K562 (cell line): ENCODE measurements around the gene STIM1. TPM values are rescaled to one million over a fixed set of nuclear protein-coding genes. Genes with fewer than 3 reads are reported as not detected.

Source experiments
- ATAC-seq: fragments of 200-7000 bp; cut with Tn5 transposase; 3 replicates; pipeline ENCODE4 v1.9.1; 2020; ENCODE audit warnings: moderate library complexity
- BruUV-seq: library from RNA; stranded (reverse); fragments of 400-500 nt; replicated peaks from 2 replicates; lab custom pipeline; 2021; lab: Mats Ljungman, UMichigan
- CTCF ChIA-PET: fragments of 300-600 bp; formaldehyde crosslinking; extraction: SDS; loops from one replicate; lab custom pipeline; 2021; ENCODE audit warnings: low intra/inter-chr PET ratio; lab: Yijun Ruan, JAX
- POLR2A ChIA-PET: fragments of 300-600, 350-650 bp; sonication (Branson Sonifier 250); formaldehyde crosslinking; extraction: SDS; loops from one replicate; lab custom pipeline; 2021; ENCODE audit warnings: antibody characterized with exemption, inconsistent platforms; lab: Yijun Ruan, JAX
- DNase-seq, 4 experiments: peaks; one replicate each; pipeline versions ENCODE4 v3.0.0 to v3.0.0-alpha.2; 2011 to 2018; ENCODE audit warnings: low spot score in 3 of 4, mixed read lengths in 3 of 4; ENCODE audit errors: extremely low read depth in 1 of 4
- FAIRE-seq: peaks from 2 replicates; lab custom pipeline; 2011; peaks lifted over from hg19 to GRCh38; lab: Jason Lieb, UNC
- H2AFZ ChIP-seq: 2 replicates; pipeline ENCODE4 v1.6.0; 2011; ENCODE audit warnings: low read depth, low read length, control low read depth, inconsistent platforms
- H3K27ac ChIP-seq: fragments of 200-600 bp; 3 replicates; pipeline ENCODE4 v1.8.0; 2011; ENCODE audit warnings: low read depth, mild to moderate bottlenecking, control low read depth, inconsistent platforms, low read length, moderate library complexity, mixed read lengths; ENCODE audit errors: extremely low read depth
- H3K27me3 ChIP-seq, 2 experiments: fragments of 300-600 bp in 1 of 2; 2 replicates in 1 of 2; 3 replicates in 1 of 2; pipeline versions ENCODE4 v1.6.0 to v1.8.0; 2011; ENCODE audit warnings: inconsistent platforms in 2 of 2, low read length in 2 of 2, mild to moderate bottlenecking in 1 of 2, mixed read lengths in 1 of 2, moderate library complexity in 1 of 2; ENCODE audit not compliant: control insufficient read depth in 2 of 2, insufficient read depth in 2 of 2
- H3K36me3 ChIP-seq: fragments of 300-600 bp; 3 replicates; pipeline ENCODE4 v1.8.0; 2011; ENCODE audit warnings: mild to moderate bottlenecking, low read length, inconsistent platforms; ENCODE audit not compliant: control insufficient read depth, insufficient read depth
- H3K4me1 ChIP-seq, 2 experiments: fragments of 200-600 bp in 1 of 2; replicated peaks in 1 of 2; 2 replicates in 1 of 2; 3 replicates in 1 of 2; pipeline versions ENCODE4 v1.5.1 to v1.8.0; 2011; ENCODE audit warnings: inconsistent platforms in 2 of 2, low read length in 2 of 2, mild to moderate bottlenecking in 1 of 2, mixed read lengths in 1 of 2, moderate library complexity in 1 of 2; ENCODE audit not compliant: control insufficient read depth in 2 of 2, insufficient read depth in 2 of 2
- H3K4me2 ChIP-seq: 2 replicates; pipeline ENCODE4 v1.6.1; 2011; ENCODE audit warnings: low read length, control low read depth, inconsistent platforms, mixed read lengths; ENCODE audit not compliant: insufficient read depth
- H3K4me3 ChIP-seq: fragments of 200-600 bp; sonication (generic), shearing (Covaris generic); 2 replicates; pipeline ENCODE4 v1.5.1; 2016; ENCODE audit warnings: control low read depth, inconsistent platforms
- H3K79me2 ChIP-seq: fragments of 200-600 bp; 3 replicates; pipeline ENCODE4 v1.8.0; 2011; ENCODE audit warnings: low read length, inconsistent platforms; ENCODE audit not compliant: control insufficient read depth, insufficient read depth
- H3K9ac ChIP-seq, 2 experiments: 2 replicates each; pipeline versions ENCODE4 v1.6.0 to v1.6.1; 2011; ENCODE audit warnings: low read depth in 2 of 2, low read length in 2 of 2, control low read depth in 1 of 2, inconsistent platforms in 1 of 2, mild to moderate bottlenecking in 1 of 2, mixed read lengths in 1 of 2; ENCODE audit not compliant: insufficient read depth in 1 of 2
- H3K9me1 ChIP-seq: one replicate; pipeline ENCODE4 v1.6.0; 2011; ENCODE audit warnings: inconsistent platforms, mild to moderate bottlenecking, low read length, moderate library complexity; ENCODE audit not compliant: control insufficient read depth, insufficient read depth
- H3K9me3 ChIP-seq: replicated peaks from 2 replicates; pipeline ENCODE4 v1.5.1; 2011; ENCODE audit warnings: low read depth, low read length, inconsistent platforms; ENCODE audit not compliant: control insufficient read depth, insufficient read depth
- H4K20me1 ChIP-seq: replicated peaks from 2 replicates; pipeline ENCODE4 v1.6.1; 2011; ENCODE audit warnings: low read length, inconsistent platforms, mixed read lengths; ENCODE audit not compliant: control insufficient read depth, insufficient read depth
- CBX8 ChIP-seq: fragments of 200-600 bp; sonication (generic); IDR thresholded peaks from 2 replicates; pipeline ENCODE4 v1.6.1; 2012; ENCODE audit warnings: borderline replicate concordance, mixed run types, low read depth, mild to moderate bottlenecking, moderate library complexity, mixed read lengths, low read length, control low read depth, inconsistent platforms; ENCODE audit not compliant: poor library complexity, severe bottlenecking; ENCODE audit errors: extremely low read depth
- DDX20 ChIP-seq: fragments of 450-650 bp; IDR thresholded peaks from 2 replicates; pipeline ENCODE4 v1.6.1; 2016; ENCODE audit warnings: missing genetic modification characterization, low read depth, mild to moderate bottlenecking, missing compliant biosample characterization, moderate library complexity
- ESRRA ChIP-seq: fragments of 450-650 bp; IDR thresholded peaks from 2 replicates; pipeline ENCODE4 v1.6.1; 2014; ENCODE audit warnings: low read depth, mild to moderate bottlenecking, moderate library complexity, borderline replicate concordance
- JUN ChIP-seq, 2 experiments: sonication (generic) in 1 of 2; formaldehyde crosslinking in 1 of 2; IDR thresholded peaks; 2 replicates each; pipeline versions ENCODE4 v1.6.1 to v1.8.0; 2012 to 2022; ENCODE audit warnings: borderline replicate concordance in 2 of 2, mild to moderate bottlenecking in 2 of 2, improper control_type of control experiment in 1 of 2, low read depth in 1 of 2, low read length in 1 of 2, missing genetic modification reagents in 1 of 2
- NFE2 ChIP-seq: IDR thresholded peaks from 2 replicates; pipeline ENCODE4 v1.6.1; 2014; ENCODE audit warnings: antibody characterized with exemption, low read depth
- RB1 ChIP-seq: fragments of 450-650 bp; IDR thresholded peaks from 2 replicates; pipeline ENCODE4 v1.6.1; 2017; ENCODE audit warnings: low read depth, mild to moderate bottlenecking
- SIN3B ChIP-seq: fragments of 450-650 bp; IDR thresholded peaks from 2 replicates; pipeline ENCODE4 v1.6.1; 2017; ENCODE audit warnings: low read depth, mild to moderate bottlenecking, moderate library complexity
- SOX6 ChIP-seq: fragments of 450-650 bp; IDR thresholded peaks from 2 replicates; pipeline ENCODE4 v1.6.1; 2014; ENCODE audit warnings: mild to moderate bottlenecking
- THAP12 ChIP-seq: fragments of 250-450 bp; sonication (Bioruptor Pico); IDR thresholded peaks from 2 replicates; pipeline ENCODE4 v1.9.0; 2021; ENCODE audit warnings: mild to moderate bottlenecking, inconsistent platforms
- ZBTB12 ChIP-seq: fragments of 250-450 bp; sonication (Bioruptor Pico); IDR thresholded peaks from 2 replicates; pipeline ENCODE4 v1.4.0; 2020
- ZNF324 ChIP-seq: fragments of 250-450 bp; sonication (Bioruptor Pico); IDR thresholded peaks from 2 replicates; pipeline ENCODE4 v1.4.0; 2020; ENCODE audit warnings: mild to moderate bottlenecking
- WGBS: fragments of 100-300 bp; shearing (Covaris generic); methylation state at CpG from one replicate; pipeline ENCODE4 v1.1.6; 2016; ENCODE audit warnings: low coverage, mixed read lengths; ENCODE audit not compliant: insufficient coverage; ENCODE audit errors: missing lambda C conversion rate; 5-methylcytosine and 5-hydroxymethylcytosine counted together
- in situ Hi-C: fragments of 300-500 bp; cut with MboI; formaldehyde crosslinking; loops from 4 replicates; pipeline ENCODE4 v1.15.0; 2018; ENCODE audit warnings: inconsistent platforms, mixed read lengths
- intact Hi-C: fragments of 100-400 bp; cut with micrococcal nuclease; formaldehyde crosslinking; loops from 2 replicates; pipeline ENCODE4 v1.14.2; 2022
- polyA plus RNA-seq, 8 experiments: library from polyadenylated mRNA; depleted of rRNA in 4 of 8; stranded (reverse) in 5 of 8; unstranded in 3 of 8; fragments of >200 nt; fragmentation: Nextera tagmentation in 2 of 8; fragmentation: Illumina TruSeq in 1 of 8; extraction: Ambion mirVana in 2 of 8; extraction: Trizol in 1 of 8; gene quantifications; 2 replicates each; pipeline versions ENCODE4 v1.2.1 to v1.2.3, GENCODE V29; 2011 to 2014; ENCODE audit warnings: inconsistent platforms in 1 of 8, missing spikeins in 1 of 8
- total RNA-seq, 7 experiments: library from RNA; depleted of rRNA in 6 of 7; stranded (reverse); fragments of >200 nt in 6 of 7; fragmentation: Illumina TruSeq in 2 of 7; extraction: Trizol in 2 of 7; gene quantifications; 2 replicates each; pipeline versions ENCODE4 v1.2.1 to v1.2.3, GENCODE V29; 2011 to 2021; ENCODE audit warnings: low replicate concordance in 1 of 7
- TF ChIP-seq, protein P1 (sequence below): fragments of 250-450 bp; sonication (Bioruptor Pico); IDR thresholded peaks from 2 replicates; pipeline ENCODE4 v1.5.0; 2020; ENCODE audit warnings: mild to moderate bottlenecking, borderline replicate concordance

The STIM1 gene
- total and polyA plus RNA-seq, 9 of the 15 experiments (the other 6 are each of a cell fraction or from before 2014, with no cell fraction given) = 7.7 to 50.5 (median 22.5) TPM

- TF ChIP-seq ZBTB12 (CRISPR knock-in tag) = no peak
Measured at GRCh38 chr11:4060182-4060923, 204.9 kb downstream of the STIM1 start (continued).

GRCh38 chr11:4061700-4062099, 206.2 kb downstream of the STIM1 start:
- H3K27ac ChIP-seq = no peak overlapping the region
- no peak overlapping the region for H2AFZ ChIP-seq
- no peak for TF ChIP-seq ESRRA
- no peak for TF ChIP-seq ZNF324 (CRISPR knock-in tag)
- TF ChIP-seq, protein P1, sequence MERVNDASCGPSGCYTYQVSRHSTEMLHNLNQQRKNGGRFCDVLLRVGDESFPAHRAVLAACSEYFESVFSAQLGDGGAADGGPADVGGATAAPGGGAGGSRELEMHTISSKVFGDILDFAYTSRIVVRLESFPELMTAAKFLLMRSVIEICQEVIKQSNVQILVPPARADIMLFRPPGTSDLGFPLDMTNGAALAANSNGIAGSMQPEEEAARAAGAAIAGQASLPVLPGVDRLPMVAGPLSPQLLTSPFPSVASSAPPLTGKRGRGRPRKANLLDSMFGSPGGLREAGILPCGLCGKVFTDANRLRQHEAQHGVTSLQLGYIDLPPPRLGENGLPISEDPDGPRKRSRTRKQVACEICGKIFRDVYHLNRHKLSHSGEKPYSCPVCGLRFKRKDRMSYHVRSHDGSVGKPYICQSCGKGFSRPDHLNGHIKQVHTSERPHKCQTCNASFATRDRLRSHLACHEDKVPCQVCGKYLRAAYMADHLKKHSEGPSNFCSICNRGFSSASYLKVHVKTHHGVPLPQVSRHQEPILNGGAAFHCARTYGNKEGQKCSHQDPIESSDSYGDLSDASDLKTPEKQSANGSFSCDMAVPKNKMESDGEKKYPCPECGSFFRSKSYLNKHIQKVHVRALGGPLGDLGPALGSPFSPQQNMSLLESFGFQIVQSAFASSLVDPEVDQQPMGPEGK (CRISPR knock-in tag) = no peak
- TF ChIP-seq SIN3B = no peak
- TF ChIP-seq JUN (IDR thresholded peaks at IDR 0.05; ENCODE audit: borderline replicate concordance, low read depth, low read length) = no peak
- no peak for TF ChIP-seq JUN (CRISPR knock-in tag; IDR thresholded peaks at IDR 0.05; ENCODE audit: borderline replicate concordance)
- no peak for TF ChIP-seq RB1
- no peak for TF ChIP-seq SOX6
- TF ChIP-seq CBX8 = no peak
- TF ChIP-seq DDX20 = no peak
- TF ChIP-seq NFE2 = no peak
- no peak for TF ChIP-seq THAP12
- in situ Hi-C loops (no loop called here), intact Hi-C loops (no loop called here)
- ChIA-PET CTCF (no interaction called here), POLR2A (interaction anchor here (0.5 kb wide), 1 partner anchor 1008 kb away, joined by 3 read pairs; no protein-coding TSS in a partner anchor)
- no peak overlapping the region for H3K4me3 ChIP-seq
- H3K27me3 ChIP-seq = no peaks in the 10 kb centered on the region
- H3K36me3 ChIP-seq = peaks cover 42% of the 10 kb centered on the region
- ATAC-seq (no peak), DNase-seq (no peak), FAIRE-seq (no peak)
- no peak overlapping the region for H3K9ac ChIP-seq
- no peaks in the 10 kb centered on the region for H3K79me2 ChIP-seq
- no peak overlapping the region for H3K4me2 ChIP-seq
- 58% methylated on average over 1 of the region's 1 CpG for WGBS
- no TSS peak for BruUV-seq
- no peaks in the 10 kb centered on the region for H3K9me3 ChIP-seq
- H3K4me1 ChIP-seq = no peaks in the 10 kb centered on the region
- H3K9me1 ChIP-seq = no peaks in the 10 kb centered on the region
- H4K20me1 ChIP-seq = 0 out of 2 replicates have a peak, but pooled peaks cover 3% of the 10 kb centered on the region
